Epidermal melanocyte (primary cell): ENCODE measurements around the gene DAG1.
A peak's percentile ranks its signal among the peaks of the same experiment; 100 is the strongest.

Experiments
- DNase-seq: peaks from one replicate; pipeline ENCODE4 v3.0.0; 2011; ENCODE audit warnings: low spot score; ENCODE audit not compliant: insufficient read length

Gene DAG1

DNA sequence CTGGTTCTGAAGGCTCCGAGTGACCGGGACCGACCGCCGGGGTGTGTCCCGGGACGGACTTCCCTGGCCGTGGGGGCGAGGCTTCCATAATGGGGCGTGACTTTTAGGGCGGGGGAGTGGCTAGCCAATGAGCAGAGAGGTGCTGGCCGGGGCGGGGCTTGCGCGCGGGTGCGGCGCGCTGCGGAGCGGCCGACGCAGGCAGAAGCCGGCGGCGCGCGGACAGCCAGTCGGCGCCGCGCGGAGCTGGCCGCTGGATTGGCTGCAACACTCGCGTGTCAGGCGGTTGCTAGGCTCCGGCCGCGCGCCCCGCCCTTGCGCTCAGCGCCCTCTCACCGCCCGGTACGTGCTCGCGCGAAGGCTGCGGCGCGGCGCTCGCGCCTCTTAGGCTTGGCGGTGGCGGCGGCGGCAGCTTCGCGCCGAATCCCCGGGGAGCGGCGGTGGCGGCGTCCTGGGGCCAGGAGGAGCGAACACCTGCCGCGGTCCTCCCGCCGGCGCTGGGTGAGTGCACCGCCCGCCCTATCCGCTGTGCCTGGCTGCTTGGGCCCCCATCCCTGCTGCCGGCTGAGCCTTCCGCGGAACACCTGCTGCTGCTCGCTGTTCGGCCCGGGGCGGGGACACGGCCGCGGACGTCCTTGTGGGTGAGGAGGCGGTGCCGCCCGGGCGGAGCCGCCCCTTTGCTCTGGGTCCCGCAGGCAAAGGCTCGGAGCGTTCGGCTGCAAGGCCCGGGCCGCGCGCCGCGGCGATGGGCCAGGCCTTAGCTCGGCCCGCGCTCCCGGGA is at the start of gene DAG1:
TSS of gene DAG1 (plus strand) at position 332 of the 778 bp plus-strand sequence. CDS start 40,268 bp downstream, outside the sequence.
- peak; percentile 86 for DNase-seq

DNA sequence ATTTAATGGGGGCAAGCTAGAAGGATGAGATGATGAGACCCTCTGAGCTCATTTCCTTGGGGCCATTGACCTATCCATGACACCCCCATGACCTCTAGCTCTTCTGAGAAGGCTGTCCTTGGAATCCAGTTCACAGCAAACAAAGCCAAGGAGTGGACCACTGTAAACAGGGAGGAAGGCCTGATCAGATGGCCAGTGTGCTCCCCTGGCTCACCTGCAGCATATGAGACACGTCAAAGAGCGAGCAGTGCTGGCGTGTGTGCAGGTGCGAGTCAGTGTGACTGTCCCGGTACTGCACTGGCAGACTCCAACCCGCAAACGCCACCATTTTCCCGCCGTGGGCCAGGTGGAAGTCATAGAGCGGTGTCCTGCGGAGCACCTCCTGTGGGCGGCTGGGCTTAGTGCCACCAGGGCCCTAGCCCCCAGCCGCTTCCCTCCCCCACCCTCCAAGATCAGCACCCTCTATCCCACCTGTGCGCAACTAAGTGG is 48.1 kb upstream of the DAG1 start:
- DNase-seq: no peak

DNA sequence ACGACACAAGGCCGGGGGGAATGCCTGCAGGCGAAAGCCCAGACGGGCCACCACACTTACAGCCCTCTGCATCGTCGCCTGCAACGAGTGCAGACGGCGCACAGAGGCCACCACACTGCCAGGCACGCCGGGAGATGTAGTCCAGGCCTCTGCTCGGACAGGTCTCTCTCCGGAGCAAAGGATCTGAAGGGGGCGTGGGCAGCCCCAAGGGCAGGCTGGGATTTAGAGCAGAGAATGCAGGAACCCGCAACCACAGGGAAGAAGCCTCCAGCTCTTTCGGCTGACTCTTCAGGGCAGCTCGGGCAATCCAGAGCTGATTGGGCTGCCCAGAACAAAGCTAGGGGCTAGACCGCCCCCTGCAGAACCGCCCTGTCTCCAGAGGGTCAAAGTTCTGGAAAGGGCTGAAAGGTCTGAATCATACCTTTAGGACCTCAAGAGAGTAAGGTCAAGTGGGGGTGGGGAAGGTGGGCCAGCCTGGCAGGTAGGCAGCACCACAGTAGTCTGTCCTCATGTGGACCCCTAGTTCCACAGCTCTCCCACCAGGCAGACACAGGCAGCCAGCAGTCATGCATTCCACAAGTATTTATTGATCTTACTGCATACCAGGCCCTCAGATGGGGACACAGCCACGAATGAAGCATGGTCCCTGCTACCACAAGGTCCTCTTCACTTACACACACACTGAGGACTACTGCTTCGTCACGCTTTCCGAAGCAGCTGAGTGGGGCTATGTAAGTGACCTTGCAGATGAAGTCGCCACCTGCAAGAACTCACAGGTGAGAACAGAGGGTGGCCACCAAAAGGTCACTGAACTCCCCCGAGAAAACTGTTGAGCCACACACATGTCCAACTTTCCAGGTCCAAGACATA is 47.5 kb upstream of the DAG1 start, which contains the start of gene AMT:
TSS of gene AMT (minus strand) at position 95 of the 870 bp plus-strand sequence. CDS start at position 72, 23 bp downstream.
- DNase-seq: no peak

DNA sequence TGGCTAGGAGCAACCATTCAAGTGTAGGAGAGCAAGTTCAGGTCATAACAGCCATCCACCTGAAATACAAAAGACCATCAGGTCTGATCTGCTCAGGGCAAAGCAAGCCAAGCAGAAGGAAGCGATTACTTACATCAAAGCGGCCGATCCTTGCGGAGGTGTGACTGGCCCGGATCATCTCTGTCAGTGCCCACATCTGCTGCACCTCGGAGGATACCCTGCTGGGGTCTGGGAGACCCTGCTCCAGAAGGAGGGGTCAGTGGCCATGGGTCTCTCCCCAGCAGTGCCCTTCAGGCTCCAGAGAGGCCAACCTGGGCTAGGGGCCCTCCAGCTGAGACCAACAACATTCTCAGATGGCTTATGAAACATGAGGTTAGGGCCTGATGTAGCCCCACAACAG is 45.3 kb upstream of the DAG1 start:
- no peak for DNase-seq

DNA sequence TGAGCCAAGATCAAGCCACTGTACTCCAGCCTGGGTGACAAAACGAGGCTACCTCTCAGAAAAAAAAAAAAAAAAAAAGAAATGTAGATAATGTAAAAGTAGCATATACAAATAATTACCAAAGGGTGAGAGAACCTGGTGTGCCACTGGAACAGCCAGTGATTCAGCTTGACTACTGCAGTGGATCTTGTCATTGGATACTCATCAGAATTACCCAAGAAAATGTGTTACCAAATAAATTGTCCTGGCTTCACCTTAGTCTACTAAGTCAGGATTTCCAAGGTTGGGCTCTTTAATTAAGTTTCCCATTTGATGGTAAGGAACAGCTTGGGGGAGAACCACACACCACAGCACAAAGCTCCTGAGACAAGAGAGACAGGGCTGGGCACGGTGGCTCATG is 42.5 kb upstream of the DAG1 start:
- DNase-seq: no peak

DNA sequence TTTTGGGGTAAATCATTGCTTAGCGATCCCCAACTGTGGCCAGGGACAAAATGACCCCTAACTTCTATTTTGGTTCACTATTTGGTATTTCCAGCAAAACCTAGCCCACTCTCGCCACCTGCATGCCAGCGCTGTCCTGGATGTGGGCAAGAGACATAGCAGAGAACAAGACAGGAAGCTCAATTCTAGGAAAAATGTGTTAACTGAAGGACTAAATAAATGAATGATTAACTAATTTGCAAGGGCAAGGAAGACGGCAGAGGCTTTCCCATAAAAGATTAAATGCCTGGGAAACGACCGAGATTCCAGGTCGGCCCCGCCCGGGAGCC is 41.4 kb upstream of the DAG1 start:
- DNase-seq: no peak

DNA sequence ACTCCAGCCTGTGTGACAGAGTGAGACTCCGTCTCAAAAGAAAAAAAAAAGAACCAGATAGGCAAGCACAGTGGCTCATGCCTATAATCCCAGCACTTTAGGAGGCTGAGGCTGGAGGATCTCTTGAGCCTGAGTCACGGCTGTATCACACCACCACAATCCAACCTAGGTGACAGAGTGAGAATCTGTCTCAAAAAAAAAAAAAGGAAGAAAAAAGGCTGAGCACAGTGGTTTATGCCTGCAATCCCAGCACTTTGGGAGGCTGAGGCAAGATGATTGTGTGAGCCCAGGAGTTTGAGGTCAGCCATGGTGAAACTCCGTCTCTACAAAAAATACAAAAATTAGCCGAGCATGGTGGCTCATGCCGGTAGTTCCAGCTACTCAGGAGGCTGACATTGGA is 35.3 kb upstream of the DAG1 start:
- DNase-seq: no peak

DNA sequence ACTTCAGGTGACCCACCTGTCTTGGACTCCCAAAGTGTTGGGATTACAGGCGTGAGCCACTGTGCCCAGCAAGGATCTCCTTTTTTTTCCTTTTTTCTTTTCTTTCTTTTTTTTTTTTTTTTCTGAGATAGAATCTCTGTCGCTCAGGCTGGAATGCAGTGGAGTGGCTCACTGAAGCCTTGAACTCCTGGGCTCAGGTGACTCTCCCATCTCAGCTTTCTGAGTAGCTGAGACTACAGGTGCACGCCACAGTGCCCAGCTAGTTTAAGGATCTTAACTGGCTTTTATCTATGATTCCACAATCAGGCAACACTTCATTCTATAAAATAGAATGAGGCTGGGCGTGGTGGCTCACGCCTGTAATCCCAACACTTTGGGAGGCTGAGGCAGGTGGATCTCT is 24.7 kb upstream of the DAG1 start:
- DNase-seq: no peak

DNA sequence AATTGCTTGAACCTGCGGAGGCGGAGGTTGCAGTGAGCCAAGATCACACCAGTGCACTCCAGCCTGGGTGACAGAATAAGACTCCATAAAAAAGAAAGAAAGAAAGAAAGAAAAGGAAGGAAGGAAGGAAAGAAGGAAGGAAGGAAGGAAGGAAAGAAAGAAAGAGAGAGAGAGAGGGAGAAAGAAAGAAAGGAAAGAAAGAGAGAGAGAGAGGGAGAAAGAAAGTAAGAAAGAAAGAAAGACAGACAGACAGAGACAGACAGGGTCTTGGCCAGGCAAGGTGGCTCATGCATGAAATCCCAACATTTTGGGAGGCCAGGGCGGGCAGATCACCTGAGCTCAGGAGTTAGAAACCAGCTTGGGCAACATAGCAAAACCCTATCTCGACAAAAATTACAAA is 16.4 kb upstream of the DAG1 start:
- DNase-seq: no peak

DNA sequence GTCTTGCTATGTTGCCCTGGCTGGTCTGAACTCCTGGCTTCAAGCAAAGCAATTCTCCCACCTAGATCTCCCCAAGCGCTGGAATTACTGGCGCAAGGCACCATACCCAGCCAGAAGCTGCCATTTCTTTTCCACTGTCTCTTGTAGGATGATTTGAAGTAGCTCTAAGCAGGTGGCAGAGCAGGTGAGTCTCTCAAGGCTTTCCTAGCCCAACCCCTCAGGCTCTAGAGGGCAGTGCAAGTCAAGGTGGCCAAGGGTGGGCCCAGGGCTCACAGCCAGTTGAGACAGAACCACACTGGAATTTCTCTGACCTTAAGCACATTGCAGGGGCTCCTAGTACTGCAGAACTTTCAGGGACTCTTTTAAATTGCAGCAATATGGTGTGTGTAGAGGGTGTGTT is 15.6 kb upstream of the DAG1 start:
- DNase-seq: no peak

DNA sequence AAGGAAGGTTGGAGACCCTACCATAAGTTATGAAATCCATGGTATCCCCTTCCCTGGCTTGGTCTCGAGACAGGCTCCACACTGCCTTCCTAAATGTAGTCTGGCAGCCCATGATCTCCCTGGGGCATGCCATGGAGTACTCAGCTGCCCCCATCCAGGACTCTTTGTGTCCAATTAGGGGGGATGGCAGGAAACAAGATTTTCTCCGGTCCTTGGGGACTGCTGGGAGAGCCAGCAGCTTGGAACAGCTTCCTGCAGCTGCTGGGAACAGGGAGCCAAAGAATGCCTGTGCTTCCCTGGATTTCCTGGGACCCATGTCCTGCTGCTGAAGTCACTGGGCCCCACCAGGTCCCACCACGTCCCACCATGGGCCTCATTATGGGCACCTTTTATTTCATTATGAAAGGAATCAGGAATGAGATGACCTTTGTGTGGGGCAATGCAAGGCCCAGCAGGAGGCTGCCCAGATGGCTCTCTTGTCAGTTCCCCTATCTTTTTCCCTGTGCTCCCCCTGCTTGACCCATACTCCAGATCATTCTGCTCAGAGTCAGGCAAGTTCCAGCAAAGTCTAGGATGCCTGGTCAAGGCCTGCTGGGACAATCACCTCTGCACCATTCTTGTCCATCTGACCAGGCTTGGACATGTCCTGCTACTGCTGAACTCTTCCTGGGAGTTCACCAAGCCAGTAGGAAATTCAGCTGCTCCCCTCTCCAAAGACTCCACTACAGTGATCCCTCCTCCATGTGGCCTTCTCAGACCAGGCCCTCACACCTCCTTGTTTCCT is 15.0 kb upstream of the DAG1 start:
- DNase-seq: no peak

DNA sequence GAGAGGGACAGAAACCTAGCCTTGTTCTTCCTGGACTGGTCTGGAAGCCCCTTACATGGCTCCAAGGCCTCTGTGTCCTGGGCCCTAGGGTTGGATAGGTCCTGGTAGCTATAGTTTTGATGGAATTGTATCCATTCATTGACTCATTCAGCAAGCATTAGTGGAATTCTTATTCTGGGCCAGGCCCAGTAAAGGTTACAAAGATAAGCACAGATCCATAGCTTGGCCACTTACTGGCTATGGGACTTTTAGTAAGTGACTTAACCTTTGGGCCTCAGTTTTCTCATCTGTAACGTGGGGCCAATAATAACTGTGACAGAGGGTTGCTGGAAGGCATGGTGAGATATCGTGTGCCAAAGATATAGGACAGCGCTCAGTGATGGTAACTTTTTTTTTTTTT is 13.6 kb upstream of the DAG1 start:
- DNase-seq: no peak

DNA sequence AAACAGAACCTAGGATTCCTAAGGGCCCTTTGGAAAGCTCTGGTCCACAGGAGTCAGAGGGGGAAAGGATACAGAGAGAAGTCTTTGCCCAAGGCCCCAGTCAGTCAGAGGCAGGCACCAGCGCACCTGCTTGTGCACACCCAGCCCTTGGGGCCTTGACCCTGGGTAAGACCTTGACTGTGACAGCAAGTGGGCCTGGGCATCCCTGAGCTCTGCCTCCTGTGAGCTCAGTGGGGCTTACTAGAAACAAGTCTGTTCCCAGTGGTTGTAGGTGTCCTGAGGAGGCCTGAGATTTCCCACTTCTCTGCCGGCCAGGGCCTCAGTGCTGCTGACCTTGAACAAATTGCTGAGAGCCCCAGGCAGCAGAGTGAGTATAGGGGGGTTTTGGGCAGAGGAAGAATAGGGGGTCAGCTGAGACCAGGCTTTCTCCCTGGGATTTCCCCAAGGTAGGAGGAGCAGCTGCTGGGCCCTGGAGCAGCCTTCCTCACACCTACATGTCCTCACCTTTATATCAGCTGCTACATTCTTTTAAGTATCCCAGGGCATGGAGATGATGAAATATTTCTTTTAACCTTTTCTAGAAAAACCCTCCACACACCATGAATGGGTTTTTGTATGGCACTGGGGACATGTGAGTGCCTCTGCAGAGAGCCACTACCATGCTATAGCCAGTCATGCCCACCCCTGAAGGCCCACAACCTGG is 9.7 kb upstream of the DAG1 start:
- DNase-seq: no peak

DNA sequence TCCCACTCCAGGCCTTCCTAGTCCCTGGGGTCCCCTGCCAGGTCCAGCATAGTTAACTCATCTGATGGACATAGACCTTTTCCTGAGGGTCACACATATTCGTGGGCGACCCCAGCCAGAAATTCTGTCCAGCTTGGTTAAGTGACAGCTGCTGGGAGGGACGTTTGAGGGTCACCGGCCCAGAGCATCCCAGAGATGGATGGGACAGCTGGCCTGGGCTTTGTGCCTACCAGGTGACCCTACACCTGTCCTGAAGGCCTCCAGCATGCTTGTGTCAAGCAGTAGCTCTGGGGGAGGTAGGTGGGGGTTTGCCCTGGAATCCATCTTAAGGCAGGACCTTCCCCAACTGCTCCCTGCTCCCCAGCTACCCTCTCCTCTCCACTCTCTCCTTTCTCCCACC is 9.1 kb upstream of the DAG1 start:
- DNase-seq: no peak

DNA sequence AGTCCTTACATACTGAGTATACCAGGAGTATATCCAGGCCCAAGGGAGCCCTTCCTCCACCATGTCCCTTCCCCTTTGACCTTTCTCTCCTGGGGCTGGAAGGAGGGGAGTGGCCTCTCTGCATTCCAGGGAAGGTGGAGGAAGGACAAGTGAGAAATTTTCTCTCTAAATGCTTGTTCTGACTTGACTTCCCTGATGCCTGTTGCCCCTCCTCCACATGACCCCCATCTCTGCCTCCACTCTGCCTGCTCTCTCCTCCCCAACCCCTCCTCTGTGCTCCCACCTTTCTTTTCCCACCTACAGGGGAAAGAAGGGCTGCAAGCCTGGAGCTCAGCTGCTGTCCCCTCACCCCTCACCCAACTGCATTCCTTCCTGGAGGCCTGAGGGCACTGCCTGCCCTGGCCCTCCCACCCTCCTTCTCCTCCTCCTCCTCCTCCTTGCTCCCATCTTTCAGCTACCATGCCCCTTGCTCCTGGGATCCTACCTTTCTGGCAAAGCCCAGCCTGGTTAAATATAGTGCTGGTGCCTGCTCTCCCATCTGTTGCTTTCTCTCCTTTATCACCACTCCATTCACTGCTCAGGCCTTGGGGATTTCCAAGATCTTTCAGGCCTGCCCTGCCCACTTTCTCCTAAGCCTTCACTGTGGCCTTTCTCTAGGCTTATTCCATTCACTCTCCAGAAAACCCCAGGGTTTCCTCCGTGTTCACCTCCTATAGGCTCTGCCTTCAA is 8.5 kb upstream of the DAG1 start:
- no peak for DNase-seq

DNA sequence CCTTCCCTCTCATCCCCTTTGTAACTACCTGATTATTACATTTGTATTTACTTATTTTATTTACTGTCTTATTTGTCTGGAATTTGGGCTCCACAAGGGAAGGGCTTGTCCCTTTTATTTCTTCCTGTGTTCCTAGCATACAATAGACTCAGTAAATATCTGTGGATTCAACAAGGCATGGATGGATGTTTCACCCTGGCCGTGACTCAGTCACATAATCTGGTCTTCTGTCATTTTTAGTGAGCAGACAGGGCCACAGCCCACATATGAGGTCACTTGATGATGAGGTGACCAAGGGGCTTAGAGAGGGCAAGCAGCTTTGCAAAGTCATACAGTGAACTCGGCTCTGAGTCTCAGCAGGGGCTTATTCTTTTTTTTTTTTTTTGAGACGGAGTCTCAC is 7.8 kb upstream of the DAG1 start:
- DNase-seq: no peak

DNA sequence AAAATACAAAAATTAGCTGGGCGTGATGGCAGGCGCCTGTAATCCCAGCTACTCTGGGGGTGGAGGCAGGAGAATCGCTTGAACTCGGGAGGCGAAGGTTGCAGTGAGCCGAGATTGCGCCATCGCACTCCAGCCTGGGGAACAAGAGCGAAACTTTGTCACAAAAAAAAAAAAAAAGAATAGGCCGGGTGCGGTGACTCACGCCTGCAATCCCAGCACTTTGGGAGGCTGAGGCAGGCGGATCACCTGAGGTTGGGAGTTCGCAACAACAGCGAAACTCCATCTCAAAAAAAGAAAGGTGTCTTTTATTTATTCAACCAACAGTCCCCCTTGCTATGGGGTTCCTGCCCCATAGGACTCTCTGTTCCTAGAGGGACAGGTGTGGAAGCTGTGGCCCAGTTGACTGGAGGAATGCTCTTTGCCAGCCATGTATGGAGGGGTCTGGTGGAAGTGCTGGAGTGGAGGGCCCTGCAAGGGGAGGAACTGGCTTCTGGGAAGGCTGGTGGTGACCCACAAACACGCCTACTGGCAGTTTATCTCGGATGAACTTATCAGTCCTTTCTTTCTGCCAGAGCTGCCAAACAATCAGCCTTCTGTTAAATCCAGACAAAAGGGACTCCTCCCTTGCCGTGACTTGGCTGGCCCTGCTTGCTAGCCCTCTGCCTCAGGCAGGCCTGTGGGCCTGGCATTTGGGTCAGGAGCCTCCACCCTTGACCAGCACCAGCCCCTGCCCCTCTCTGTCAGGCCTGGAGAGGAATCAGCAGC is 4.6 kb upstream of the DAG1 start:
- DNase-seq: peak; percentile 71

DNA sequence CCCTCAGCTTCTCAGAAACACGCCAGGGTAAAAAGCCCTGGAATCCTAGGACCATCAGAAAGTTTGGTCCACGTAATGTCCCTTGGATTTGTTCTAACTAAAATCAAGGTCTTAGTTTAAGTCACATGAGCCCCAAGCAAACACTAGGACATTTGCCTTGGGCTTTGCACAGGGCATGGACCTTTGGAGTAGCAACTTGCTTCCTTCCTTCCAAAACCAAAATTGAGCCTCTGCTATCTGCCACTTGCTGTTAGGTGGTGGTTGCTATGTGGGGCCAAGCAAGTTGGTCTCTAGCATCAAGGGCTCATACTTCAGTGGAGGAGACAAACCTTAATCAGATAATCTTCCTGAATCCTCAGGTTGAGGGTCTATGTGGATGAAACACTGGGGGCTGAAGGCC is 4.0 kb upstream of the DAG1 start:
- no peak for DNase-seq

DNA sequence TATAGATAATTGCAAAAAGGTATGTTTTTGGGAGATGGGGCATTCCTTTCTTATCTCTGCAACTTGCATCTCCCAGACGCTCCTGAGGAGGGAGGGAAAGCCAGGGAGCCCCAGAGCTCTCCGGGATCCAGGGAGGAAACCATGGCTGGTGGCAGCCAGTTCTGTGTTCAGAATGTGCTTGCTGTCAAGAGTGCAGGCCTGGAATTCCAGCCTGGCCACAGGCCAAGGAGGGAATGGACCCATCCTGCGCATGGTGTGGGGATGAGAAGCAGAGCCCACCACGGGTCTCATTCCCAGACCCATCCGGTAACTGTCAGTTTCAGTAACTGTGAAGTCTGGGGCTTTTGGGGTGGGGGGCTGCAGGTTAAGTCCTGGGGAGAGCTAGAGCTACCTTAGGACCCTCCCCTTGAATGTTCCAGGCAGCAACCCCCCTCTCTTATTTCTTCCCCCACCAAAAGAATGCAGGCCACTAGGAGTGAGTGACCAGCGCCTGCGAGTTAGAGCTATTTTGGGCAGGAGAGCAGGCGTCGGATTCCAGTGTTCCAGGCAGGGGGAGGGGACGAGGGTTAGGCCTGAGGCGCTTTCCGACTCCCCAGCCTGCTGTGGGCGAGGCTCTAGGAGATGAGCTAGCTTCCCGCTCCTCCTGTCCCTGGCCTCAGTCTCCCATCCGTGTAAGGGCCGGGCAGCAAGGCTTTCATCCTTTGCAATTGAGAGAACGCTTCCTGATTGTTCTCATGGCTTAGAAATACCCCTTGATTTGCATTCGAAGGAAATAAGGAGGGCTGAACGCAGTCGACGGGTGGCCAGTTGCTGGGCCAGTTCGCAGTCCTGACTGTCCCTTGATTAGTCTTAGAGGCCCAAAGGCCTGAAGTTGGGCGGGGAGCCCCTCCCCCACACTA is 781 bp upstream of the DAG1 start:
- peak; percentile 65 for DNase-seq
